GM18498 (cell line): Measurements from ENCODE around the gene SHE.
"Not testable (repeated sequence)": the region's sequence is repeated elsewhere in the genome, so short reads cannot be mapped to it uniquely, and the experiment has no call there.

Experiments used
- ATAC-seq: cut with Tn5 transposase; IDR thresholded peaks from one replicate; pipeline ENCODE4 v1.9.1; 2021; ENCODE audit warnings: mild to moderate bottlenecking, moderate library complexity; ENCODE audit not compliant: unreplicated experiment

The SHE gene

GRCh38 chr1:154502066-154502743 lies at the start of gene SHE, which contains the start of gene TDRD10:
Gene SHE (minus strand): TSS chr1:154502412. CDS start chr1:154502026, 386 bp downstream.
Gene TDRD10 (plus strand): TSS chr1:154502219. CDS start chr1:154506904, 4,685 bp downstream.
- ATAC-seq, result no peak

GRCh38 chr1:154551474-154551873 lies 49.3 kb upstream of the SHE start:
- no peak for ATAC-seq

GRCh38 chr1:154550657-154551056 lies 48.4 kb upstream of the SHE start:
- no peak for ATAC-seq

GRCh38 chr1:154550070-154550469 lies 47.9 kb upstream of the SHE start:
- no peak for ATAC-seq

- no peak for ATAC-seq
Measured at GRCh38 chr1:154549202-154549770, 47.1 kb upstream of the SHE start.

GRCh38 chr1:154548028-154548427 lies 45.8 kb upstream of the SHE start:
- no peak for ATAC-seq

GRCh38 chr1:154547105-154547732 lies 45.0 kb upstream of the SHE start:
- no peak for ATAC-seq

GRCh38 chr1:154546264-154547063 lies 44.3 kb upstream of the SHE start:
- ATAC-seq, result peak; percentile 44

- ATAC-seq, result no peak
Measured at GRCh38 chr1:154541231-154541630, 39.0 kb upstream of the SHE start.

GRCh38 chr1:154539486-154540483 lies 37.6 kb upstream of the SHE start:
- no peak for ATAC-seq

GRCh38 chr1:154536570-154536969 lies 34.4 kb upstream of the SHE start:
- ATAC-seq, result no peak

- no peak for ATAC-seq
Measured at GRCh38 chr1:154533952-154534844, 32.0 kb upstream of the SHE start.

- ATAC-seq, result not testable (repeated sequence)
Measured at GRCh38 chr1:154531950-154532349, 29.7 kb upstream of the SHE start.

GRCh38 chr1:154529308-154529707 lies 27.1 kb upstream of the SHE start:
- ATAC-seq, result no peak

GRCh38 chr1:154527192-154527591 lies 25.0 kb upstream of the SHE start:
- no peak for ATAC-seq

GRCh38 chr1:154524881-154525280 lies 22.7 kb upstream of the SHE start:
- ATAC-seq, result no peak

GRCh38 chr1:154521695-154522094 lies 19.5 kb upstream of the SHE start:
- no peak for ATAC-seq

GRCh38 chr1:154520333-154520732 lies 18.1 kb upstream of the SHE start:
- ATAC-seq, result no peak

GRCh38 chr1:154519591-154519991 lies 17.4 kb upstream of the SHE start:
- ATAC-seq, result no peak
